HG02571 (cell line): ENCODE results near the gene DDRGK1.
"Not testable (repeated sequence)": the region's sequence is repeated elsewhere in the genome, so short reads cannot be mapped to it uniquely, and the experiment has no call there.

Experiments
- ATAC-seq: cut with Tn5 transposase; IDR thresholded peaks from one replicate; pipeline ENCODE4 v1.9.1; 2021; ENCODE audit warnings: mild to moderate bottlenecking, moderate library complexity; ENCODE audit not compliant: unreplicated experiment

The DDRGK1 gene

DNA sequence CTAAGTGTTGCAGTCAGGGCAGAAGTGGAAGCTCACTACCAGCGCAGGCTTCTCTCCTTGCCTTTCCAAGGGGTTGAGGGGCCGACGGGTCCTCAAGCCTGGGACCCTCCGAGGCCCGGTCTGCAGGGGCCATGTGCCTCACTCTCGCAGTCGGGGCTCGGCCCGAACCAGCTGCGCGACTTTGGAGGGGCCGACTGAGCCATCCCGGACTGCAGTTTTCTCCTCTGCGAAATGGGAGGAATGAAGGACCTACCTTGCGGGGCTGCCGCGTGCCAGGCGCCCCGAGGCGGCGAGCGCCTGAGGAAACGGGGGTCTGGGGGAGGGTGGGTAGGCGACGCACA lies 36.8 kb downstream of the DDRGK1 start:
- ATAC-seq: no peak

DNA sequence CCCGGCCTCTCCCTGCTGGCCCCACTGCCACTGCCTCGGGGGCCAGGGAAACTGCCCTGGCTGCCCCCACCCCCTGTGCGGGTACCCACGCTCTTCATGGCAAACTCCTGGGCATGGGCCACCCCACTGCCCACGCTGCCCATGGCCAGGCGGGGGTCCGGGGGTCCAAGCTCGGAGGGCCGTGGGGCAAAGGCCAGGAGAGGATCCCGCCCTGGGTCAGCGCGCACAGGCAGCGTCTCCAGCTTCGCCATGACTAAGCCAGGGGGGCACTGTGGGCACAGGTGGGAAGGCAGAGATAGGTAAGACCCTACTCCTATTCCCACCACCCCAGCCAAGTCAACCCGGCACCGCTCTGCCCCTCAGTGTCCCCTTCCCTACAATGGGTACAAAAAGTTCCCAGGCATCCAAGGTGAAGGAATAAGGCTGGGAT lies 37.6 kb downstream of the DDRGK1 start:
- ATAC-seq: no peak

DNA sequence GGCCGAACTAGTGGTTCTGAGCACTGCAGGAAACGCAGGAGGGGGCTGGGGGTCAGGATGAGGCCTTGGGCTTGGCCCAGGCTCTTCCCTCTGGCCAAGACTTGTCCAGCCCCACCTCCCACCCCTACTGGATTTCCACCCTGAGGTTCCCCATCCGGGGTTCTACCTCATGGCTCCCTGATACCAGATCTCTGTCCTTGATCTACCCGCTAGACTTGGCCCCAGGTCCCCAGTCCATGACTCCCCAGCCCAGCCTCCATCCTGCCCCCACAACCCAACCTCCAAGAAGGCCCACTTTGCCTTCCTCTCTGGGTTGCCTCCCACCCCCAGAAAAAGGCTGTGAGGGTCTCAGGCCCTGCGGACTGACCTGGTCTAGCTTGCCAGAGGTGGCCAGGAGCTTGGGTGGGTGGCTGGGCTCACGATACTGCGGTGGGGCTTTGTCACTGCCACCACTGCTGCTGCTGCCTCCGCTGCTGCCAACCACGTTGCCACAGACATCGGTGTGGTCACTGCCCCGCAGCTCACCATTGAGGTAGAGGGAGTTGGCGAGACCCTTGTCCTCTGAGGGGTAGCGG lies 38.1 kb downstream of the DDRGK1 start:
- ATAC-seq: no peak

DNA sequence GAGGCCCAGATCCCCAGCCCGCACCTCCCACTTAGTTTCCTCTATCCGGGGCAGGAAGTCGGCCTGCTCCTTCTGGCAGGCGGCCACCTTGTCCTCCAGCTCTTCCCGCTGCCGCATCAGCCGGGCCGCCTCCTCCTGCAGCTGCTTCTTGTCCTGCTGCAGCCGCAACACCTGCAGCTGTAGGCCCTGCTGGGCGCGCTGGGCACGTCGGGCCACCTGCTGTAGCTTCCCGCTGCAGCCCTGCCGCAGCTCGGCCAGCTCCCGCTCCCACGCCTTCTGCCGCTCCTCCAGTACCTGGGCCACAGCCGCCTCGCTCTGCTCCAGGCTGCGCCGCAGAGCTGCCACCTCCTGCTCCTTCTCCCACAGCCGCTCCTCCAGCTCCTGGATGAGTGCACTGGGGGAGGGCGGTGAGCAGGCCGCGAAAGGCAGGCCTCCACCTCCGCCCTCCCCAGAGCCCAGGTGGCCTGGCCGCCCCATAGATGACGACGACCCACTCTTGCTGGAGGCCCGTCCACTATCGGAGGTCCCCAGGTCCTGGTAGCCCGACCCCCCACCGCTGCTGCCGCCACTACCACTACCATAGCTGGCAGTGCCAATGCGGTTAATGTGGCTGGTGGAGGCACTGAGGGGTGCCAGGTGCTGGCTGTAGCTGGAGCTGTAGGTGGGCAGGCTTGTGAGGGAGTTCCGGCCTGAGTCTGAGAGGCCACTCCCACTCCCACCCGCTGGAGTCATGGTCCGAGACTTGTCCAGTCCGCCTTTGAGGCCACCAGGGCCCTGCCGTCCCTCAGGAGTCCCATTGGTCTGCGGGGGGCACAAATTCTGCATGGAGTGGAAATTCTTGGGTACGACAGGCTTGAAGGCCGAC lies 38.8 kb downstream of the DDRGK1 start:
- no peak for ATAC-seq

DNA sequence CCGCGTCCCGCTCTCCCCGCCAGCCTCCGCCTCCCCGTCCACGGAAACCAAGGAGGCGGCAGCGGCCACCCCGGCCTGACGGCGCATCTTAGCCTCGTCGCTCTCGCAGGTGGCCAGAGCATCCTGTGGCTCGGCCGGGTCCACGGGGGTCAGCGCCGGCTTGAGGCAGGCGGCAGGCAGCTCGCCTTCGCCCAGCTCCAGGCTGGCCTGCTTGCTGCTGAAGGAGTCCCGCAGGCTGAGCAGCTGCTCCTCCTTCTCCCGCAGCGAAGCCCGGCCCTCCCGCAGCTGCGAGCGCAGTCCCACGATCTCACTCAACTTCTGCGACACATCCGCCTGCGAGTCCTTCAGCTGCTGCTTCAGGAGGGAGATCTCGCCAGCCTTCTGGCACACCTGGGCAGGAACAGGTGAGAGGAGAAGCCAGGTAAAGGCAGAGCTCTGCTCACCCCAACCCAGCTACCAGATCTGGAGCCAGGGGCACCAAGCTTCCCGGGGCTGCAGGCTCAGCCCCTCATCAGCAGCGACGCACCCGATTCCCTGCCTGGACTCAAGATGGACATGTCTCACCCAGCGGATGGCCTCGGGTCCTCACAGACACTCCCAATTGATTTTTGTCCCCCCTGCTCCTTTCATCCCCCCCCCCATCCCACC lies 39.6 kb downstream of the DDRGK1 start:
- ATAC-seq: no peak

DNA sequence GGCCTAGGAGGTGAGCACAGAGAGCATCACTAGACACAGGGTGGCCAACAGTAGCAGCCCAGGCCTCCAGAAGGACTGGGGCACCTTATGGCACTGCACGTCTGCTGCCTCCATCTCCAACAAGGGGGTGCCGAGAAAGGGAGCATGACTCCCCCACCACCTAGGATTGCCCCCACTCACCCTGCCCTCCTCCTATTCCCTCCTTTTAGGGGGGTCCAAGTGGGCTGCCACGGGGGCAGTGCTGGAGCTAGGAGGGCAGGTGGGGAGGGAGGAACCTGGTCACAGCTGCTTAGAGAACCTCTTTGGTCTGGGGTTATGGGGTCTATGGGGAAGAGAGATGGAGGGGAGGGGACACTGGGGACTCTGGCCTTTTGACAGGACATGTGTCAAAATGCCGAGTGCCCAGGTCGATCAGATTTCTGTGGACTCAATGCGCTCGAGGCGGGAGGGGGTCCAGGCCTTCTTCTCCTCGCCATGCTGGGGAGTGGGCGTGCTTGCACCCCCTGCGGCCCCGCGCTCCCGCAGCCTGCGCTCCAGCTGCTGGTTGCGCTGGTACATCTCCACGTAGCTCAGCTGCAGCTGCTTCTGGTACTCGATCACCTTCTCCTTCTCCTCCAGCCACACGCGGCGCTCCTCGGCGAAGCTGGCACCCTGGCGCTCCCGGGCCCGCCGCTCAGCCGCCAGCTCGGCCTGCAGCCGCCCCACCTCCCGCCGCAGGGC lies 40.3 kb downstream of the DDRGK1 start:
- no peak for ATAC-seq

DNA sequence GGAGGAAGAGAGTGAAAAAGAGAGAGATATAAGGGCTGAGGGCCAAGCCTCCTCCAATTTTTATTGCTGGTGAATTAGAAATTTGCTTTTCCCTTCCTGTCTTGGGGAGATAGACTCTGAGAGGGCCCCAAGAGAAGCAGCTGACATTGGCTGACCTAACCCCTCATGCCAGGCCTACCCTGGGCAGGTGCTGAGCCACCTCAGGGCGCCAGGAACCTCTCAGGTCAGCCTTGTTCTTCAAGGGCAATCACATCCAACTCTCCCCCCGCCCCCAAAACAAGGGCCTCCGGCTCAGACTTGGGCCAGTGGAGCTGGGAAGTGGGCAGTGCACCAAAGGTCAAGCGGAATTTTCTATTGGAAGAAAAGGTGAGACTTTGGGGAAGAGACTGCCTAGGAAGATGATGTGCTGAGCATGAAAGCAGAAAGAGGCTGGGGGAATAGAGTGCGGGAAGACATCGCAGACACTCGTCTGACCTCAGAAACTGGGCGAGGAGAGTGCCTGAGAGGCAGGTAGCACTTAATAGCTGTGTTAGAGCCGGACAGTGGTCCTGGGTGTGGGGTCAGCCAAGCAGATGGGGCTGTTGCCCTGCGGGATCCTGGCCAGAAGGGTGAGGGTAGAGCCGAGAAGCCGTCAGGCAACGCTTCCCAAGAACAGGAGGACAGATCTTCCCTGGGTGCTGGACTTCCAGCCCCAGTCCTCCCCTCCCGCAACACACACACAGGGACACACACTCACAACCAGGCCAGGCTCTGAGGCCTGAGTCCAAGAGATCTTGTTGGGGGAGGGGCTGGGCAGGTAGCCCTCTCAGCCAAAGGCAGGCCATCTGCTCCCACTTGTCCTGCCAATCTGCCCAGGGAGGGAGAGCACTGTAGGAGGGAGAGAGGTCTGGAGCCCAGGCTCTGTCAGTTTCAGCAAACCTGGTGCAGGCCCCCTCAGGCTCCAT lies 41.1 kb downstream of the DDRGK1 start:
- ATAC-seq: no peak

DNA sequence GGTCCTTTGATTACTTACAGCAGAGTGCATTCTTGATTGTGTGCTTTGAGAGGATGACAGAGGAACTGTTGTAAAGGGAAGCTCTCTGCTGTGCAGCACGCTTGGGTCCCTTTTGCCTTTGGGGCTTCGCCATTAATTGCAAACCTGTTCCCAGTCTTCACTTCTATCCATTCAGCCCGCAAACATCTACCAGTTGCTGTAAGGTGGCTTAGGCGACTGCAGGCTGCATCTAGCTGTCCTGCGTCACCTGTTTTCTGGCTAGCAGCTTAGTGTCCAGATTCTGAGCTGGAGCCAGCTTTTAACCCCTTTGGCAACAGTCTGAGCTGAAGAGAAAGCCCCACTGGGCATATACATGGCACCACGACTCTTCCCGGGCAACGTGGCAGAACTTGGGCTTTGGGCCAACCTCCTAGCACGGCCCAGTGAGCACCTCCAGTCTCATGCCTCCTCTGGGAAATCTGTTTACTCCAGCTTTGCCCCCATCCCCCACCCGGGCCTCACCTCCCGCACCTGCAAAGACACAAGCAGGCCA lies 42.3 kb downstream of the DDRGK1 start:
- no peak for ATAC-seq

DNA sequence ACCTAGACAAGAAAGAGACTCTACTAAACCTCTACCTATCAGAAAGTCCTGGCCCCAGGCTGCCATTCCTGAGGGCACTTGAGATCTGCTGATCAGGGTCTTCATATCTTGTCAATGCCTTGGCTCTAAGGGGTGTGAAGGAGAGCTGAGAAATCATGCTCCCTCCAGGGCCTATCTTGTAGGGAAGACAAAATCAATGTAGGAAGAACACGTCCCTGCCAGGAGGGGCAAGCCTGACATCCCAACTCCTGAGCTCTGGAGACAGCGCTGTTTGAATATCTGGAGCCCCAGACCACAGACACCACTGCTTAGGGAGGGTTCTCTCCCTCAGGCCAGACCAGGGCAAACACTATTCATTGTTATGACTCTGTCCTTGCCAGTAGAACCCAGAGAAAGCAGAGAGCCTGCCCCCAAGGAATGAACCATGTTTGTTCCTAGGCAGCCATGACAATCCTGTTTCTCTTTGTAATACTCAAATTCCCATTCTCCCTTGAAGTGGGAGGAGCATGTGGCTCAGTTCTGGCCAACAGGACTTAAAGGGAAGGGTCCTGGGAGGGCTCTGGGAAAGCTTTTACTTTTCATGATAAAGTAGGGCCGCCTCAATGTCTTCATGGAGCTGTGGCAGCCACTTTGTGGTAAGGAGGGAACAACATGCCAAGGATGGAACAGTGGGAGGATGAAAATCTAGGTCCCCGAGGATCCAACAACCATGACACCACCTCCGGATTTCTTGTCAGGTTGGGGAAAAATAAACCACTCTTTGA lies 43.0 kb downstream of the DDRGK1 start:
- ATAC-seq: no peak

DNA sequence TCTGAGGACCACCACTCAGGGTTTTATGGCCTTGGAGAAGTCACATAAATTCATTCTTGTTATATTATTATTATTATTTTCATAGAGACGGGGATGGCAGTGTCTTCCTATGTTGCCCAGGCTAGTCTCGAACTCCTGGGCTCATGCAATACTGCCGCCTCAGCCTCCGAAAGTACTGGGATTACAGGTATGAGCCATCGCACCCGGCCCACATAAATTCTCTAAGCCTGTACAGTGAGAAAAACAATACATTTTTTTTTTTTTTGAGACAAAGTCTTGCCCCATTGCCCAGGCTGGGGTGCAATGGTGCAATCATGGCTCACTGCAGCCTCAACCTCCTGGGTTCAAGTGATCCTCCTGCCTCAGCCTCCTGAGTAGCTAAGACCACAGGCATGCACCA lies 44.1 kb downstream of the DDRGK1 start:
- no peak for ATAC-seq

DNA sequence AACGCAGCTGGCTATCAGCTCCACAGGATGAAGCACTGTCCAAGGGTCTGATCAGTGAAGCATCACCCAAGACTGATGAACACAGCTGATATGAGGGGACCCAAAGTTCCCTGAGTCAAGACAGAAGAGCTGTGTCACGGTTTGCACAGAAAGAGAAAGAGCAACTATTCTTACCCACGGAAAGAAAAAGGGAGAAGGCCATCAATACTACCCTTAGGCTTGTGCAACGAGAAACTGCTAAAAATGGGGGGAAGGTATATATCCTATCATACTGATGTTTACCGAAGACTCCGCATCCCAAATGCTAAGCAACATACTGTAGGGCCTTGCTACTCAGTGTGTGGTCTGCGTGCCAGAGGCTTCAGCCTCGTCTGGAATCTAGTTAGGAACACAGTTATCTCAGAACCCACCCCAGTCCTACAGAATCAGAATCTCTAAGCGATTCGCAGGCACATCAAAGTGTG lies 45.5 kb downstream of the DDRGK1 start:
- peak; percentile 9 for ATAC-seq

DNA sequence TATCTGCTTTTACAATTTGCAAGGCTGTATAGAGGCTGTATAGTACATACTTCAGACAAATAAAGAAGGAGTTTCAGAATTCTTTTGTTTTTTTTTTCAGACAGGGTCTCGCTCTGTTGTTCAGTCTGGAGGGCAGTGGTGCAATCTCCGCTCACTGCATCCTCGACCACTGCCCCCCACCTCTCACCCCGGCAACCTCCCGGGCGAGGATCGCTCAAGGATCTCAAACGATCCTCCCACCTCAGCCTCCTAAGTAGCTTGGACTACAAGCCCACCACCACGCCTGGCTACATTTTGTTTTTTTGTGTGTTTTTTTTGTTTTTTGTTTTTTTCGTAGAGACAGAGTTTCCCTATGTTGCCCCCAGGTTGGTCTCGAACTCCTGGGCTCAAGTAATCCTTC lies 46.7 kb downstream of the DDRGK1 start:
- ATAC-seq: no peak

DNA sequence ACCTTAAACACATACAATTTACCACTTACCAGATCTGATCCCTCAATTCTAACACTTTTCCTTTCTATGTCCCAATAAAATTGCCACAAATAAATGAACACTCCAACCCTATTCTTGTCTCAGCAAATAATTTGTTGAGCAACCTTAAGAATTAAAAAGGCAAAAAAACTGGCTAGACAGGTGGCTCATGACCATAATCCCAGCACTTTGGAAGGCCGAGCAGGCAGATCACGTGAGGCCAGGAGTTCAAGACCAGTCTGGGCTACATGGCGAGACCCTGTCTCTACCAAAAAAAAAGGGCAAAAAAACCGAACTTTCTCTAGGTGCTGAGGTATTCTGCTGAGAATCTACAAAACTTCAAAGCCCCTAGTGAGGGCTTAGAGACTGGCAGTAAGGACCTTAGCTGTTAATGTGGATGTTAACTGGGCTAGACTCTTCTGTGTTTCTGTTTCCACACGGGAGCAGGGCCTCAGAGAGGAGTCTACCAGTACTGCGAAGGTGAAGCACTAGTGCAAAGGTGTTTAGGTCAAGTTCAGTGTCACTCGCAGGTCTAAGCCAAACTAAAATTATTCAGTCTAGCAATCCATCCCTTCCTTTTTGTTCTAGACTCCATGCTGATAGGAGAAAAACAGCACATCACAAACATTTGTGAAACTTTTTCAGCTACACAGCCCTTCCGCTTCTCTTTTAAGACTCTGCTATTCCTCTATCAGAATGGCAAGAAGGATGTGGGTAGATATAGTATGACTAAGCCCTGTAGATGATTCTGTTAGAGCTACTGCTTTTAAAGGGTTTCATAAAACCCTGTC lies 47.5 kb downstream of the DDRGK1 start:
- ATAC-seq: no peak

DNA sequence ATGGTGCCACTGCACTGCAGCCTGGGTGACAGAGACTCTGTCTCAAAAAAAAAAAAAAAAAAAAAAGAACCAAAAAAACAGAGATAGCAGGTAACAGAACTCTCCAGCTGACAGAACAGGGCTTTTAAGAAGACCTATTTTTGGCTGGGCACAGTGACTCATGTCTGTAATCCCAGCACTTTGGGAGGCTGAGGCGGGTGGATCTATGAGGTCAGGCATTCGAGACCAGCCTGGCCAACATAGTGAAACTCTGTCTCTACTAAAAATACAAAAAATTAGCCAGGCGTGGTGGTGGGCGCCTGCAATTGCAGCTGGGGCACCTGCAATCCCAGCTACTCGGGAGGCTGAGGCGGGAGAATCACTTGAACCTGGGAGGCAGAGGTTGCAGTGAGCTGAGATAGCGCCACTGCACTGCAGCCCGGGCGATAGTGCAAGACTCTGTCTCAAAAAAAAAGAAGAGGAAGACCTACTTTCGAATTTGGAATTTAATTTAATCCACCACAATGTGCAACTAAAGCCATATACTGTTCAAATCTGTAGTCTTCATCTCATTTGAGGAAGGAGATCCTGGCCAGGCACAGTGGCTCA lies 52.3 kb downstream of the DDRGK1 start:
- not testable (repeated sequence) for ATAC-seq

DNA sequence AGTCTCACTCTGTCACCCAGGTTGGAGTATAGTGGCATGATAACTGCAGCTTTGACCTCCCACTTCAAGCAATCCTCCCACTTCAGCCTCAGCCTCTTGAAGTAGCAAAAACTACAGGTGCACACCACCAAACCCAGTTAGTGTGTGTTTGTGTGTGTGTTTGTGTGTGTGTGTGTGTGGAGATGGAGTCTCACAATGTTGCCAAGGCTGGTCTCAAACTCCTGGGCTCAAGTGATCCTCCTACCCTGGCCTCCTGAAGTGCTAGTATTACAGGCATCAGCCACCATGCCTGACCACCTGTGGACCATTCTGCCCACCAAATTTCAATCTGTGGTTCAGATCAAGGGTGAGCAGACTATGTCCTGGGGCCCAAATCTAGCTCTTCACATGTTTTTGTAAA lies 53.6 kb downstream of the DDRGK1 start:
- no peak for ATAC-seq

DNA sequence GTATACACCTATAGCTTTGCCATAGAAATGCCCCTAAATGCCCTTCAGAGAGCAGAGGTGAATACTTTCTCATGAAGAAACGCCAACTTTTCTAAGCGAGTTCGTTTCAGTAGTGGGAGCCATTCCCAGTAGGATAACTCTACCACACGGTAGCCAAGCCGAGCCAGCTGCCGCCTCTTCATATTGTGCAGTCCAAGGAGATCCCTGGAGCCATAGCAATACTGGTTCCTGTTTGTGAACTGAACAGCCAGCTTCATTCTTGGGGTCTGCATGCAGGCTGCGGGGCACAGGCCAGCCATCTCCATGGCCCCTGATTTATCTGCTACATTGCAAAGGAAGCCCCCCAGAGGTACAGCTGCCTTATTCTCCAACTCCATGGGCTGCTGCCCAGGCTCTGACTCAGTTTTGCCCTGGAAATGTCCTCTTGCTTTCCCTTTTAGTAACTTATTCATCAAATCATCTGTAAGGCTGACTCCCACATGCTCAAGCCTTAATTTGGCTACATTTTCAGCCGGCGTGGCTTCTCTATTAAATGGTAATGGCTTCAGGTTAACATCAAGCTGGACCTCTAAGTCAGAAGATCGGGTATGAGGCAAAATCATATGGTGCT lies 57.6 kb downstream of the DDRGK1 start:
- no peak for ATAC-seq

DNA sequence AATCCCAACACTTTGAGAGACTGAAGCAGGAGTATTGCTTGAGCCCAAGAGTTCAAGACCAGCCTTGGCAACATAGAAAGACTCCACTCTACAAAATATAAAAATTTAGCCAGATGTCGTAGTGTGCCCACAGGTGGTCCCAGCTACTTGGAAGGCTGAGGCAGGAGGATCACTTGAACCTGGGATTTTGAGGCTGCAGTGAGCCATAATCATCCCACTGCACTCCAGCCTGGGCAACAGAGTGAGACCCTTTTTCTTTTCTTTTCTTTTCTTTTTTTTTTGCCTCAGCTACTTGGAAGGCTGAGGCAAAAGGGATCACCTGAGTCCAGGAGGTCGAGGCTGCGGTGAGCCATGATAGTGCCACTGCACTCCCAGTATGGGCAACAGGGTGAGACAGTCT lies 62.7 kb downstream of the DDRGK1 start:
- ATAC-seq: no peak
